Natural killer cell (primary cell): ENCODE measurements around the gene QSOX1. TPM values are rescaled to one million over a fixed set of nuclear protein-coding genes. Genes with fewer than 3 reads are reported as not detected.

Experiments
- ATAC-seq, 3 donors: fragments of 150-1000 bp in 2 of 3; fragments of 200-7000 bp in 1 of 3; cut with Tn5 transposase; 1 replicate in 1 of 3; 2 replicates in 2 of 3; pipeline ENCODE4 v1.10.0; 2021; ENCODE audit warnings: mild to moderate bottlenecking in 2 of 3, moderate library complexity in 2 of 3
- DNase-seq, 2 donors: peaks; one replicate each; pipeline versions ENCODE4 v3.0.0 to v3.0.0-alpha.2; 2013 to 2021; ENCODE audit warnings: mixed read lengths in 1 of 2
- H3K27ac ChIP-seq: one replicate; pipeline ENCODE4 v1.5.1; 2013; ENCODE audit warnings: mild to moderate bottlenecking, low read length
- H3K27me3 ChIP-seq: one replicate; pipeline ENCODE4 v1.6.1; 2013; ENCODE audit warnings: low read length; ENCODE audit not compliant: control insufficient read depth, insufficient read depth
- H3K36me3 ChIP-seq: one replicate; pipeline ENCODE4 v1.6.1; 2013; ENCODE audit warnings: low read length; ENCODE audit not compliant: control insufficient read depth, insufficient read depth
- H3K4me1 ChIP-seq: one replicate; pipeline ENCODE4 v1.6.1; 2013; ENCODE audit warnings: low read length; ENCODE audit not compliant: control insufficient read depth, insufficient read depth
- H3K4me3 ChIP-seq: one replicate; pipeline ENCODE4 v1.5.1; 2013; ENCODE audit warnings: low read length
- H3K9me3 ChIP-seq: one replicate; pipeline ENCODE4 v1.6.1; 2013; ENCODE audit warnings: low read length; ENCODE audit not compliant: control insufficient read depth, insufficient read depth
- H3K27ac Mint-ChIP-seq, 2 donors: one replicate each; pipeline ENCODE4 v1.8.0; 2022; ENCODE audit warnings: mild to moderate bottlenecking in 2 of 2, mixed read lengths in 2 of 2, moderate library complexity in 1 of 2
- H3K27me3 Mint-ChIP-seq, 2 donors: one replicate each; pipeline ENCODE4 v1.8.0; 2022; ENCODE audit warnings: low read depth in 2 of 2, mixed read lengths in 2 of 2
- H3K36me3 Mint-ChIP-seq: one replicate; pipeline ENCODE4 v1.8.0; 2022; ENCODE audit warnings: mixed read lengths
- H3K4me1 Mint-ChIP-seq, 2 donors: one replicate each; pipeline ENCODE4 v1.8.0; 2022; ENCODE audit warnings: mixed read lengths in 2 of 2
- H3K4me3 Mint-ChIP-seq: one replicate; pipeline ENCODE4 v1.8.0; 2022; ENCODE audit warnings: mild to moderate bottlenecking, moderate library complexity, mixed read lengths
- H3K9me3 Mint-ChIP-seq, 2 donors: one replicate each; pipeline ENCODE4 v1.8.0; 2022; ENCODE audit warnings: mixed read lengths in 2 of 2
- WGBS: methylation state at CpG from one replicate; pipeline ENCODE4 v1.1.7; 2013; ENCODE audit warnings: missing lambda C conversion rate; ENCODE audit not compliant: insufficient coverage; 5-methylcytosine and 5-hydroxymethylcytosine counted together
- intact Hi-C: fragments of 100-400 bp; cut with micrococcal nuclease; formaldehyde crosslinking; loops from one replicate; pipeline ENCODE4 v1.14.2; 2022
- total RNA-seq, 4 donors: library from RNA; stranded (reverse); fragments of 120-200 nt in 1 of 4; gene quantifications; one replicate each; pipeline versions ENCODE4 v1.2.3 to v1.2.4, GENCODE V29; 2013 to 2022
- TF ChIP-seq, protein P1 (sequence below): fragments of 200-600 bp; IDR thresholded peaks from one replicate; pipeline ENCODE4 v1.8.0; 2022; ENCODE audit warnings: antibody characterized with exemption

Gene QSOX1
- total RNA-seq, 3 donors from 2014 or later (not counting 1 experiment from before 2014, with no cell fraction given): 31.0 to 42.7 (median 38.2) TPM

DNA sequence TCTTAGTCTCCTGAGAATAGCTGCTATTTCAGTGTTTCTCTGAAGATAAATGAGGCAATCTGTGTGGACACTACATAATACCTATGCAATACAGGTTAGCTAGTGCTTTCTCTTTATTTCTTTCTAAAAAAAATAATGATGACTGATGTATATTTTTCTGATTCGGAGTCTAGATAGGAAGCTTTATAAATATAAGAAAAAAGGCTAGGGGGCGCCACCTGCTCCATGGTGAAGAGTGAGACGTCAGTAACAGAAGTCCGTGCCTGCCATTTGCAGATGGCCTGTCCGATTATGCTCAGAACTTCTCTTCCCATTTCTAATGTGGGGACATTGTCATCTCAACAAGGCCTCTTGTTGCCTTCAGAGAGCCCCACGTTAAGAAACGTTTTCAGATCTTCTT lies 26.4 kb downstream of the QSOX1 start:
- H3K27me3 ChIP-seq: no peaks in the 10 kb centered on the region
- peak in 1 of 2 donors; percentile 34 for DNase-seq
- H3K4me1 ChIP-seq: no peaks in the 10 kb centered on the region
- H3K27ac ChIP-seq: no peak overlapping the region
- H3K9me3 Mint-ChIP-seq: no peaks in the 10 kb centered on the region
- no peaks in the 10 kb centered on the region for H3K9me3 ChIP-seq
- H3K36me3 ChIP-seq: peaks cover 23% of the 10 kb centered on the region
- H3K4me1 Mint-ChIP-seq: peaks cover 4 to 5% of the 10 kb centered on the region in 2 donors
- no peak overlapping the region for H3K27ac Mint-ChIP-seq
- TF ChIP-seq, protein P1, sequence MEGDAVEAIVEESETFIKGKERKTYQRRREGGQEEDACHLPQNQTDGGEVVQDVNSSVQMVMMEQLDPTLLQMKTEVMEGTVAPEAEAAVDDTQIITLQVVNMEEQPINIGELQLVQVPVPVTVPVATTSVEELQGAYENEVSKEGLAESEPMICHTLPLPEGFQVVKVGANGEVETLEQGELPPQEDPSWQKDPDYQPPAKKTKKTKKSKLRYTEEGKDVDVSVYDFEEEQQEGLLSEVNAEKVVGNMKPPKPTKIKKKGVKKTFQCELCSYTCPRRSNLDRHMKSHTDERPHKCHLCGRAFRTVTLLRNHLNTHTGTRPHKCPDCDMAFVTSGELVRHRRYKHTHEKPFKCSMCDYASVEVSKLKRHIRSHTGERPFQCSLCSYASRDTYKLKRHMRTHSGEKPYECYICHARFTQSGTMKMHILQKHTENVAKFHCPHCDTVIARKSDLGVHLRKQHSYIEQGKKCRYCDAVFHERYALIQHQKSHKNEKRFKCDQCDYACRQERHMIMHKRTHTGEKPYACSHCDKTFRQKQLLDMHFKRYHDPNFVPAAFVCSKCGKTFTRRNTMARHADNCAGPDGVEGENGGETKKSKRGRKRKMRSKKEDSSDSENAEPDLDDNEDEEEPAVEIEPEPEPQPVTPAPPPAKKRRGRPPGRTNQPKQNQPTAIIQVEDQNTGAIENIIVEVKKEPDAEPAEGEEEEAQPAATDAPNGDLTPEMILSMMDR: no peak
- H3K27me3 Mint-ChIP-seq: no peaks in the 10 kb centered on the region
- no peak overlapping the region for H3K4me3 Mint-ChIP-seq
- no peak for ATAC-seq
- intact Hi-C loops: no loop called here
- H3K4me3 ChIP-seq: no peak overlapping the region
- H3K36me3 Mint-ChIP-seq: peaks cover 9% of the 10 kb centered on the region
- WGBS: 91% methylated on average over 7 of the region's 7 CpGs

DNA sequence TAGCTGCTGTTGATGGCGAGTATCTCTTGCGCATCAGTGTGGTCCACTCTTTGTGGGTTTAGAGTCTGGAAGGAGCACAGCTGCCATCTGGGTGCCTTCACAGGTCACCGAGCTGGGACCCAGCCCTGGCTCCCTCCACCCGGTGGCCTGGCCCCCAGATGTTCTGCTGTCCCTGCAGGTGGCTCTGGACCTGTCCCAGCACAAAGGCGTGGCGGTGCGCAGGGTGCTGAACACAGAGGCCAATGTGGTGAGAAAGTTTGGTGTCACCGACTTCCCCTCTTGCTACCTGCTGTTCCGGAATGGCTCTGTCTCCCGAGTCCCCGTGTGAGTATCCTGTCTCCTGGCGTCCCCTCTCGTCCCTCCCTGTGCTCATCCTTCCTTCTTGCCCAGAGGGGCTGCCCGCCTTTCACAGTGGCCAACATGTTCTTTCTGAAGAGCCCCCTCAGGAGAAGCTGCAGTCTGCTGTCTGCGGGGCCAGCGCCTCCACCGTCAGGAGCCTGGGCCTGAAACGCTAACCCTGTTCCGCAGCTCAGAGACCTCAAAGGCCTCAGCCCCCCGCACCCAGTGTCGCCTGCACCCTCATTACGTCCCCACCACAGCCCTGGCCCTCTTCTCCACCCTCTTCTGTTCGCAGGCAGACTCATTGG lies 27.4 kb downstream of the QSOX1 start:
- Histone ChIP-seq H3K27ac (no peak overlapping the region), H3K4me3 (no peak overlapping the region)
- H3K36me3 Mint-ChIP-seq: peaks cover 15% of the 10 kb centered on the region

DNA sequence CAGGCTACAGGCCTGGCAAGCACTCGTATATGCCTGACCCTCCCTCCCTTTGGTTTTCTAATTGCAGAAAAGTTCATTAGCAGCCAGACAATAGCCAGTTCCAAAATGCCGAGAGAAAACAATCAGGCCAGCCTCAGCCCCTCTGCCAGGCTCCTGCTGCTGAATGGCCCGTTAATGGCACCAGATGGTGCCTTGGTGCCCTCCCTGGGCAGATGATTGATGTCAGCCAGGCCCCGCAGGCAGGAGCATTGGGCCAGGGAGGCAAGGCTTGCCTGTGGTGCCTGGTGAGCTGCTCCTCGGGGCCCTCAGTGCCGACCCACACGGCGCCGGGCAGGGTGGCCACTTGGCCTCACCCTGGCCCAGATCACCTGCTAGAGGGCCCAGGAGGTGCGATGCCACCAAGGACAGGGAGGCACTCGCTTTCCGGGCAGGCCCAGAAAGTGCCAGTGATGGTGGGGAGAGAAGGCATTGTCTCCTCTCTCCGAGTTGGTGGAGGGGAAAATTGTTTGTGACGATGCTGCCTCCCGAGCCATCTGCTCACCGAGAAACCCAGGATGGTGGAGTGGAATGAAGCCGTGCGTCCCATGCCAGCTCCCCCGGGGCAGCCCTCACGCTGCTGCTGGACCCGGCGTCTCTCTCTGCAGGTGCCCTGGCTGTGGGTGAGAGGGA lies 28.1 kb downstream of the QSOX1 start:
- no peaks in the 10 kb centered on the region for H3K27me3 Mint-ChIP-seq
- Histone ChIP-seq H3K4me1 (no peaks in the 10 kb centered on the region), H3K4me3 (no peak overlapping the region), H3K27ac (no peak overlapping the region), H3K9me3 (no peaks in the 10 kb centered on the region), H3K36me3 (peaks cover 33% of the 10 kb centered on the region), H3K27me3 (no peaks in the 10 kb centered on the region)
- peaks cover 4 to 5% of the 10 kb centered on the region in 2 donors for H3K4me1 Mint-ChIP-seq
- ATAC-seq (no peak), DNase-seq (no peak)
- H3K4me3 Mint-ChIP-seq: no peak overlapping the region
- H3K36me3 Mint-ChIP-seq: peaks cover 15% of the 10 kb centered on the region
- TF ChIP-seq, protein P1: no peak
- intact Hi-C loops: no loop called here
- WGBS: 94% methylated on average over 22 of the region's 22 CpGs
- H3K27ac Mint-ChIP-seq: no peak overlapping the region
- no peaks in the 10 kb centered on the region for H3K9me3 Mint-ChIP-seq

More for the DNA sequence above, 27.4 kb downstream of the QSOX1 start:
- H3K36me3 ChIP-seq: peaks cover 32% of the 10 kb centered on the region
- Mint-ChIP-seq H3K27me3 (no peaks in the 10 kb centered on the region), H3K4me3 (no peak overlapping the region), H3K4me1 (peaks cover 4 to 5% of the 10 kb centered on the region in 2 donors), H3K9me3 (no peaks in the 10 kb centered on the region), H3K27ac (no peak overlapping the region)
- H3K27me3 ChIP-seq: no peaks in the 10 kb centered on the region
- ATAC-seq (no peak), DNase-seq (no peak)
- no peaks in the 10 kb centered on the region for H3K9me3 ChIP-seq
- TF ChIP-seq, protein P1: no peak
- no peaks in the 10 kb centered on the region for H3K4me1 ChIP-seq
- 94% methylated on average over 23 of the region's 23 CpGs for WGBS
- intact Hi-C loops: no loop called here
